Endodermal cell (in vitro differentiated cells): ENCODE data around the gene TPM2. TPM values are rescaled to one million over a fixed set of nuclear protein-coding genes. Genes with fewer than 3 reads are reported as not detected.
"Not testable (repeated sequence)": the region's sequence is repeated elsewhere in the genome, so short reads cannot be mapped to it uniquely, and the experiment has no call there.

ENCODE experiments used
- DNase-seq: peaks from one replicate; pipeline ENCODE4 v3.0.0-alpha.2; 2017
- H3K27ac ChIP-seq: 2 replicates; pipeline ENCODE4 v1.5.1; 2013; ENCODE audit warnings: mild to moderate bottlenecking, low read depth, low read length, moderate library complexity
- H3K27me3 ChIP-seq: 2 replicates; pipeline ENCODE4 v1.6.1; 2013; ENCODE audit warnings: mild to moderate bottlenecking, low read length, moderate library complexity; ENCODE audit not compliant: insufficient read depth, control insufficient read depth, poor library complexity, severe bottlenecking
- H3K36me3 ChIP-seq: 2 replicates; pipeline ENCODE4 v1.7.0; 2013; ENCODE audit warnings: mild to moderate bottlenecking, low read length, moderate library complexity; ENCODE audit not compliant: control insufficient read depth, insufficient read depth
- H3K4me1 ChIP-seq: one replicate; pipeline ENCODE4 v1.7.0; 2013; ENCODE audit warnings: low read length; ENCODE audit not compliant: control insufficient read depth, insufficient read depth
- H3K4me3 ChIP-seq: 2 replicates; pipeline ENCODE4 v1.5.1; 2013; ENCODE audit warnings: mild to moderate bottlenecking, low read length, moderate library complexity
- H3K9ac ChIP-seq: 2 replicates; pipeline ENCODE4 v1.6.1; 2013; ENCODE audit warnings: mild to moderate bottlenecking, low read length, moderate library complexity; ENCODE audit not compliant: poor library complexity, severe bottlenecking; ENCODE audit errors: extremely low read depth
- H3K9me3 ChIP-seq: 2 replicates; pipeline ENCODE4 v1.6.1; 2013; ENCODE audit warnings: mild to moderate bottlenecking, low read length, moderate library complexity; ENCODE audit not compliant: control insufficient read depth
- H3K27ac Mint-ChIP-seq: 2 replicates; pipeline ENCODE4 v1.8.0; 2020; ENCODE audit warnings: mixed read lengths
- H3K27me3 Mint-ChIP-seq: 2 replicates; pipeline ENCODE4 v1.8.0; 2021; ENCODE audit warnings: mild to moderate bottlenecking, mixed read lengths; ENCODE audit not compliant: insufficient read depth
- H3K36me3 Mint-ChIP-seq: 2 replicates; pipeline ENCODE4 v1.8.0; 2020; ENCODE audit warnings: low read depth, mixed read lengths
- H3K4me1 Mint-ChIP-seq: 2 replicates; pipeline ENCODE4 v1.8.0; 2020; ENCODE audit warnings: mixed read lengths
- H3K4me3 Mint-ChIP-seq: 2 replicates; pipeline ENCODE4 v1.8.0; 2020; ENCODE audit warnings: mild to moderate bottlenecking, moderate library complexity, mixed read lengths
- H3K9me3 Mint-ChIP-seq: 2 replicates; pipeline ENCODE4 v1.8.0; 2020; ENCODE audit warnings: mild to moderate bottlenecking, mixed read lengths
- CTCF ChIP-seq: fragments of 200-600 bp; sonication (generic); conservative IDR thresholded peaks from 2 replicates; pipeline ENCODE4 v1.5.0; 2021; ENCODE audit warnings: antibody characterized with exemption, mild to moderate bottlenecking
- WGBS, 2 experiments: methylation state at CpG; one replicate each; pipeline versions ENCODE4 v1.1.5 to v1.1.7; 2013; ENCODE audit warnings: missing lambda C conversion rate in 2 of 2, mixed read lengths in 1 of 2; ENCODE audit not compliant: insufficient coverage in 1 of 2, insufficient read length in 1 of 2; 5-methylcytosine and 5-hydroxymethylcytosine counted together
- total RNA-seq, 2 donors: library from RNA; stranded (reverse); fragmentation: NEBNext Ultra II Directional in 1 of 2; extraction: Animal tissue kit (Norgen Biotek cat#: 25700) in 1 of 2; gene quantifications; 2 replicates in 1 of 2; 3 replicates in 1 of 2; pipeline ENCODE4 v1.2.1, GENCODE V29; 2021

Gene TPM2
- total RNA-seq, 2 donors from 2014 or later = 191 to 251 TPM

GRCh38 chr9:35643046-35643445 lies 46.7 kb downstream of the TPM2 start:
- WGBS, 2 experiments = 88 to 94% methylated on average over 11 to 12 of the region's 12 CpGs
- Mint-ChIP-seq H3K27ac (no peak overlapping the region), H3K4me1 (no peaks in the 10 kb centered on the region), H3K9me3 (peaks cover 8% of the 10 kb centered on the region), H3K36me3 (peaks cover 15% of the 10 kb centered on the region), H3K4me3 (no peak overlapping the region), H3K27me3 (peaks cover 7% of the 10 kb centered on the region)
- Histone ChIP-seq H3K4me1 (no peaks in the 10 kb centered on the region), H3K4me3 (no peak overlapping the region), H3K9ac (no peak overlapping the region), H3K27me3 (no peaks in the 10 kb centered on the region), H3K36me3 (no peaks in the 10 kb centered on the region), H3K27ac (no peak overlapping the region), H3K9me3 (no peaks in the 10 kb centered on the region)
- TF ChIP-seq CTCF = no peak
- DNase-seq = no peak

GRCh38 chr9:35641478-35641877 lies 48.2 kb downstream of the TPM2 start:
- not testable (repeated sequence) for H3K9ac ChIP-seq, H3K9me3 ChIP-seq, H3K27ac Mint-ChIP-seq, H3K4me1 ChIP-seq, H3K4me3 Mint-ChIP-seq, H3K27ac ChIP-seq, H3K27me3 Mint-ChIP-seq, H3K27me3 ChIP-seq, DNase-seq, H3K36me3 ChIP-seq, H3K4me1 Mint-ChIP-seq, H3K4me3 ChIP-seq
- Mint-ChIP-seq H3K36me3 (peaks cover 15% of the 10 kb centered on the region), H3K9me3 (peaks cover 20% of the 10 kb centered on the region)
- 100% methylated on average over 1 to 3 of the region's 3 CpGs for WGBS, 2 experiments

- H3K9ac ChIP-seq, DNase-seq, H3K27me3 Mint-ChIP-seq, H3K4me3 Mint-ChIP-seq, H3K27me3 ChIP-seq, H3K36me3 ChIP-seq, H3K4me1 Mint-ChIP-seq, H3K4me1 ChIP-seq, H3K4me3 ChIP-seq, H3K9me3 ChIP-seq, H3K27ac ChIP-seq, H3K27ac Mint-ChIP-seq: not testable (repeated sequence)
- 95 to 97% methylated on average over 15 of the region's 15 CpGs for WGBS, 2 experiments
- H3K36me3 Mint-ChIP-seq = peaks cover 15% of the 10 kb centered on the region
- peaks cover 20% of the 10 kb centered on the region for H3K9me3 Mint-ChIP-seq
Measured at GRCh38 chr9:35640431-35640830, 49.3 kb downstream of the TPM2 start.

GRCh38 chr9:35639631-35640030 lies 50.1 kb downstream of the TPM2 start:
- H3K27ac ChIP-seq = no peak overlapping the region
- WGBS, 2 experiments = 86% methylated on average over 1 of the region's 1 CpG; no CpG with 5 or more reads in 1 of the 2 experiments
- Mint-ChIP-seq H3K27ac (no peak overlapping the region), H3K9me3 (peaks cover 20% of the 10 kb centered on the region), H3K36me3 (peaks cover 15% of the 10 kb centered on the region), H3K4me3 (no peak overlapping the region), H3K4me1 (no peaks in the 10 kb centered on the region), H3K27me3 (peaks cover 4% of the 10 kb centered on the region)
- H3K36me3 ChIP-seq = no peaks in the 10 kb centered on the region
- H3K4me1 ChIP-seq = no peaks in the 10 kb centered on the region
- H3K9ac ChIP-seq = no peak overlapping the region
- DNase-seq = no peak
- H3K9me3 ChIP-seq = no peaks in the 10 kb centered on the region
- H3K4me3 ChIP-seq = no peak overlapping the region
- no peaks in the 10 kb centered on the region for H3K27me3 ChIP-seq
- no peak for TF ChIP-seq CTCF

- not testable (repeated sequence) for H3K36me3 ChIP-seq, H3K27ac ChIP-seq, H3K4me3 ChIP-seq, DNase-seq, H3K27ac Mint-ChIP-seq, H3K9ac ChIP-seq, H3K4me1 Mint-ChIP-seq, H3K27me3 Mint-ChIP-seq, H3K9me3 ChIP-seq, H3K4me3 Mint-ChIP-seq, H3K4me1 ChIP-seq, H3K27me3 ChIP-seq
- Mint-ChIP-seq H3K9me3 (peaks cover 20% of the 10 kb centered on the region), H3K36me3 (peaks cover 15% of the 10 kb centered on the region)
- 100% methylated on average over 1 of the region's 1 CpG; no CpG with 5 or more reads in 1 of the 2 experiments for WGBS, 2 experiments
Measured at GRCh38 chr9:35639225-35639624, 50.5 kb downstream of the TPM2 start.

- WGBS, 2 experiments = 90 to 100% methylated on average over 1 to 5 of the region's 8 CpGs
- H3K27ac Mint-ChIP-seq, H3K27ac ChIP-seq, H3K27me3 Mint-ChIP-seq, H3K36me3 ChIP-seq, H3K4me1 ChIP-seq, H3K9ac ChIP-seq, H3K4me3 Mint-ChIP-seq, H3K9me3 ChIP-seq, DNase-seq, H3K27me3 ChIP-seq, H3K4me1 Mint-ChIP-seq, H3K4me3 ChIP-seq: not testable (repeated sequence)
- Mint-ChIP-seq H3K36me3 (peaks cover 15% of the 10 kb centered on the region), H3K9me3 (peaks cover 20% of the 10 kb centered on the region)
Measured at GRCh38 chr9:35638751-35639150, 51.0 kb downstream of the TPM2 start.
